Measurements from ENCODE around the gene GTF2H4.

The GTF2H4 gene

DNA sequence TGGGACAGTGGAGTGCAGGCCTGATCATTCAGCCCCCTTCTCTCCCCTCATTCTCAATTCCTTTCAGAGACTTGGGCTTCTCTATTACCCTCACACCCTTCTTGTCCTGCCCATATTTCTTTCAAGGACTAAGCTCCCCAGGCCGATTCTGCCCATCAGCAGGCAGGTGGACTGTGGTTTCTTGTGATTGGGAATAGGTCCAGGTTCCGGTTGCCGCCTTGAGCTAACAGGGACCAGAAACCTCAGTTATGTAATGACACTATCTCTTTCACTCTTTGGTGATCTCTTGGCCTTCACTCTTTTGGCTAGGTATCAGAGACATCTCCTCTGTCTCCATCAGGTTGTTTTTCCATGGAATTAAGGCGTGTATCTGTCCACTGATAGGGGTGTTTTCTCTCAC lies 39.2 kb downstream of the GTF2H4 start:
- in situ Hi-C loops (cut with MboI; ENCODE audit: low sequenced_read_pairs) = no loop called here

GRCh38 chr6:30948811-30949210 lies 40.8 kb downstream of the GTF2H4 start:
- in situ Hi-C loops (cut with MboI; ENCODE audit: low sequenced_read_pairs) = no loop called here

GRCh38 chr6:30951907-30952469 lies 44.0 kb downstream of the GTF2H4 start:
- in situ Hi-C loops (cut with MboI; ENCODE audit: low sequenced_read_pairs) = no loop called here

DNA sequence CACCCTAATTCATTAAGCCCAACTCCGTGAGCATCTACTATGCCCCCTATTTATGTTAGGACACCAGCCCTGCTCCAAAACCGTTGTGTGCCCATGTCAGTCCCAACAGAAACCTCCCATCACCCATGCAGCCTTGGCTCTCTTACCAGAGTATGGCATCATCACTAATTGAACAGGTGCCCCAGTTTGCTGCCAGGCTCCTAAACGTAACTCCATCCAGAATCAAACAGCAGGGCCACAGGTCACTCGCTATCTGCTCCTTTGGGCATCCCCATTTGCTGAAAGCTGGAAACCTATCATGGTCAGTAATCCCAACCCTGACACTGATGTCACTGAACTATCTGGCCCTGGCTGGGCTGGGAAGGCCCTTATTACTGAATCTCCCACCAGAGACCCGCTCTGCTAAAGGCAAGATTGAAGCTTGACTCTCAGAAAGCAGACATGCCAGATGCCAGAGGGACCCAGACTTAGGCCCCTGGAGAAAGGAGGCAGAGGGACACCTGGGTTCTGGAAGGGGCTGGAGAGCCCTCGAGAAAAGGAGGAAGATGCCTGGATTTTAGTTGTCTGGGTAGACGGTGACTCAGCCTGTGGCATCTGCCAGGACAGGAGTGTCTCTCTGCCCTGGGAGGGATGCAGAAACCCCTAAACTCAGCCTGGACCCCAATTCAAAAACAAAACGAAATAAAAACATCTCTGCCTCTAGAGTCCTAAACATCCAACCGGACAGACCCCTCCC lies 46.8 kb downstream of the GTF2H4 start:
- in situ Hi-C loops (cut with MboI; ENCODE audit: low sequenced_read_pairs) = no loop called here

DNA sequence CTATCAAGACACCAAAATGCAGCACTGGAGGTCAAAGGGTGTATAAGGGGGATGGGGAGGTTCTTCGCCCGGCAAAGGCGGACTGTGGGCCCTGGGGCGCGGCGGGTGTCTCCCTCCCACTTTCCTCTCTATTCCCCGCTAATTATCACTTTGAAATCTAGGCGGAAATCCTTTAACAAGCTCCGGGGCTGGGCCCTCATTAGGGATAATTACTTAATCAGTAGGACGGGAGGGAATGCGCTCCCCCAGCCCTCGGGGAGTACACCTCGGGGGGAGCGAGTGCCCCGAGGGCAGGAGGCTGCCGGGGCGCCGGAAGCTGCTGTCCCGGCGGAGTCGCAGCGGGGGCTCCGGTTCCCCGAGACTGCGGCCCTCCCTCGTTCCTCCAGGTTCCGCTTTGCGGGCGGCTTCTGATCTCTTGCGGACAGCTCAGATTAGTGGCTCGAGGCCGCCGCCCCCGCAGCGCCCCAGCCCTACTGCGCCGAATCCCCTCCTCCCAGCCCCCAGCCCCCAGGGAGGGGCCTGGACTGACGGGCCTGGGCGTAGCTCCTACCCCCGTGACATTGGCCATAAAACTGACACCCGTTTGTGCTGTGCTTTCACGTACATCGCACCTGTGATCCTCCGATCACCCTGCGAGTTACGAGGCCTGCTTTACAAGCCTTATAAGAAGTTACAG lies 47.5 kb downstream of the GTF2H4 start:
- in situ Hi-C loops (cut with MboI; ENCODE audit: low sequenced_read_pairs) = no loop called here

DNA sequence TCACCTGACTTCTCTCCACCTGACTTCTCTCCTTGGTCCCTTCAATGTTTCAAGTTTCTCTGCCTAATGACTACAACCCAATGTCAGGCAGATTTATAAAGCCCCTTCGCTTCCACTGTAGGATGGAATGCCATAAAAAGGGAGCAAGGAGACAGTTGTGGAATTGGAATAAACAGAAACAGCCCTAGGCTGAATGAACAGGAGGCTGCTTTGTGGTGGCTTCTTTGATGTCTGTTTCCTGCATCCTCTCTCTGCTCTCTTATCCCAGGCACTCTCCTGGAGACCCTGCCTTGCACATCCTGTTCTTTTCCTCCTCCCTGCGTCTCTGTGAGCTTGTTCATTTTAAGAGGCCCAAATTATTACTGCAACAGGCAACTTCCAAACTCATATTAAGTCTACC lies 49.7 kb downstream of the GTF2H4 start:
- in situ Hi-C loops (cut with MboI; ENCODE audit: low sequenced_read_pairs) = no loop called here

DNA sequence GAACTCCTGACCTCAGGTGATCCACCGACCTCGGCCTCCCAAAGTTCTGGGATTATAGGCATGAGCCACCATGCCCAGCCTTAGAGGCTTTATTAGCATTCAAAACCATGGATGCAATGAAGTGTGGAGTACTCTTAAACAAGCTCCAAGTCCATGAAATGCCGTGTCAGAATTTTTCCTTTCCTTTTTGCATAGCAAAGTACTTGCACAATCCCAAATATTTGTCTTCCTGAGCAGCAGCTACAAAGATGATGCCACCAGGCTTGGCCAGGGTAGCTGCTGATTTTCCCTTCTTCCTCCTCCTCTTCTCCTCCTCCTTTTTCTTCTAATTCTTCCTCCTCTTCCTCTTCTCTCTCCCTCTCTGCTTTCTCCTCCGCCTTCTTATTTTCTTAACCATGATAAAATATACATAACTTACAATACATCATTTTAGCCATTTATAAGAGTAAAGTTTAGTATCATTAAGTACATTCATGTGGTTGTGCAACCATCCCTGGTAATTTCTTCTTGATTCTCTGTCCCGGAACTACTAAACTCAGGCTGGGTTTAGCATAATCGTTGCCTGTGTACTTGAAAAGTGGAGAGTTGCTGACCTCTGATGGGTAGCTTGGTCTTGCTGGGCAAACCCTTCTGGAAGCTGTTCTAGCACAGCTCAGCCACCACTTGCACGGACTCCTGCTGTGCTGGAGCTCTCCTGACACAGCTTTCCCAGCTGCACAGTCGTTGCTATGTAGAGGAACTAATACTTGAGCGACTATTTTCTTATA lies 53.1 kb downstream of the GTF2H4 start:
- in situ Hi-C loops (cut with MboI; ENCODE audit: low sequenced_read_pairs) = no loop called here

- in situ Hi-C loops (cut with MboI; ENCODE audit: low sequenced_read_pairs) = no loop called here
These were observed 54.7 kb downstream of the GTF2H4 start for GRCh38 chr6:30962716-30963115.

DNA sequence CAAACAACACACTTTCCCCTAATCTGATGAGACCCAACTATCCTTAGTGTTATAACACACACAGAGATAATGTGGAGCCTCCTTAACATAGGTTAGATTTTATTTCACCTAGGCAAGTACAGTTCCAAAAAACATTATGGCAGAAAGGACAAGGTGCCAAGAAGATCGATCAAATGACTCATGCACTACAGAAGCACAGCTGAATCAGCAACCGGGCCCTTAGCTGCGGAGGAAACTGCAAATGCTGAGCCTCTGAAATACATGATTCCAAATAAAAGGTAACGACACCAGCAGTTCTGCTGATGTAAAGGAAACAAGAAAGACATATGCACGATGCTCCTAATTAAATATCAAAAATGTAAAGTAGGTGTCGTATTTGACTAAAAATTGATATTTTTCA lies 55.6 kb downstream of the GTF2H4 start:
- in situ Hi-C loops (cut with MboI; ENCODE audit: low sequenced_read_pairs) = no loop called here
